ENCODE data around the gene MORF4L2. TPM values are rescaled to one million over a fixed set of nuclear protein-coding genes. Genes with fewer than 3 reads are reported as not detected.

MORF4L2 gene
- total RNA-seq, 4 donors from 2014 or later = 150 to 203 (median 193) TPM

DNA sequence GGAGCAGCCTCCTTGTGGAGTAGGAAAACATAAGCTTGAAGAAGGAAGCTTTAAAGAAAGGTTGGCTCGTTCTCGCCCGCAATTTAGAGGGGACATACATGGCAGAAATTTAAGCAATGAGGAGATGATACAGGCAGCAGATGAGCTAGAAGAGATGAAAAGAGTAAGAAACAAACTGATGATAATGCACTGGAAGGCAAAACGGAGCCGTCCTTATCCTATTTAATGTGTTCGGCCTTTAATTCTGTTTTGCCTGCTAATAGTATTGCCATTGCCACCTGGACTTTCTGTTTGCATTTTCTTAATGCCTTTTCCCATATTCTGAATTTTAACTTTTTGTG lies 56.4 kb downstream of the MORF4L2 start:
- TF ChIP-seq POLR2A (IDR thresholded peaks at IDR 0.05) = no peak
- TF ChIP-seq, protein P1, sequence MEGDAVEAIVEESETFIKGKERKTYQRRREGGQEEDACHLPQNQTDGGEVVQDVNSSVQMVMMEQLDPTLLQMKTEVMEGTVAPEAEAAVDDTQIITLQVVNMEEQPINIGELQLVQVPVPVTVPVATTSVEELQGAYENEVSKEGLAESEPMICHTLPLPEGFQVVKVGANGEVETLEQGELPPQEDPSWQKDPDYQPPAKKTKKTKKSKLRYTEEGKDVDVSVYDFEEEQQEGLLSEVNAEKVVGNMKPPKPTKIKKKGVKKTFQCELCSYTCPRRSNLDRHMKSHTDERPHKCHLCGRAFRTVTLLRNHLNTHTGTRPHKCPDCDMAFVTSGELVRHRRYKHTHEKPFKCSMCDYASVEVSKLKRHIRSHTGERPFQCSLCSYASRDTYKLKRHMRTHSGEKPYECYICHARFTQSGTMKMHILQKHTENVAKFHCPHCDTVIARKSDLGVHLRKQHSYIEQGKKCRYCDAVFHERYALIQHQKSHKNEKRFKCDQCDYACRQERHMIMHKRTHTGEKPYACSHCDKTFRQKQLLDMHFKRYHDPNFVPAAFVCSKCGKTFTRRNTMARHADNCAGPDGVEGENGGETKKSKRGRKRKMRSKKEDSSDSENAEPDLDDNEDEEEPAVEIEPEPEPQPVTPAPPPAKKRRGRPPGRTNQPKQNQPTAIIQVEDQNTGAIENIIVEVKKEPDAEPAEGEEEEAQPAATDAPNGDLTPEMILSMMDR (IDR thresholded peaks at IDR 0.05) = no peak
- no peak for DNase-seq (ENCODE audit: low spot score in 2 of 2)
- H3K4me3 ChIP-seq (ENCODE audit: low read depth, poor library complexity, severe bottlenecking) = peak overlapping the region; percentile 65
- intact Hi-C loops (cut with DNase I; ENCODE audit: low total_unique reads) = no loop called here
- 7 to 35% methylated on average over 6 of the region's 6 CpGs for WGBS, 2 donors

DNA sequence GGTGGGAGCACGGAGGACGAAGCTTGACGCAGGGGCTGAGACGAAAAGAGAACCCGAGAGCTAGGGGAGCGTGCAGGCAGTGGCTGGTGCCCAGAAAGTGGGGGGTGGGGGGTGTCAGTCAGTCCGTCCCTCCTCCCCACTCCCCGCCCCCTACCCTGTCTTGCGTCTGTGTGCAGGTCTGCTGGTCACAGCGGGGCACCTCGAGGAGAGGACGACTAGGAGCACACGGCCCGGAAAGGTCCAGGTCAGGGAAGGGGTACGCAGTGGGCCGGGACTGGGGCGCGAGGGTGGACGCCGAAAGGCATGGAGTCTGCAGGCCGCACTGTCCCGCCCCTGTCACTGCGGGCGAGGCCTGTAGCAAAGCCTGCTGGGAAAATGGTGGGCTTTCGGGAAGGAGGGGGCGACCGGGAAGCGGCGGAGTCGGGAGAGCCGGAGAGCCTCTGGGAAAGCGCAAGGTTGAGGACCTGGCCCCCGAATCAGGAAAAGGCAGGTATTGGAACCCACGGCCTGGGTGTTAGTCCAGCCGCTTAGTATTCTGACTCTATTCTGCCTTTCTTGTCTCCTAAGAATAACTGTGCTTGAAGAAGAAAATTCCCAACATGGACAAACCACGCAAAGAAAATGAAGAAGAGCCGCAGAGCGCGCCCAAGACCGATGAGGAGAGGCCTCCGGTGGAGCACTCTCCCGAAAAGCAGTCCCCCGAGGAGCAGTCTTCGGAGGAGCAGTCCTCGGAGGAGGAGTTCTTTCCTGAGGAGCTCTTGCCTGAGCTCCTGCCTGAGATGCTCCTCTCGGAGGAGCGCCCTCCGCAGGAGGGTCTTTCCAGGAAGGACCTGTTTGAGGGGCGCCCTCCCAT lies 57.0 kb downstream of the MORF4L2 start:
- DNase-seq (ENCODE audit: low spot score in 2 of 2) = peak; percentile 33 to 89
- intact Hi-C loops (cut with DNase I; ENCODE audit: low total_unique reads) = no loop called here
- 0 to 31% methylated on average over 32 to 49 of the region's 49 CpGs for WGBS, 2 donors
- TF ChIP-seq, protein P1 (IDR thresholded peaks at IDR 0.05) = no peak
- TF ChIP-seq POLR2A (IDR thresholded peaks at IDR 0.05) = no peak
- peak overlapping the region; percentile 65 for H3K4me3 ChIP-seq (ENCODE audit: low read depth, poor library complexity, severe bottlenecking)

DNA sequence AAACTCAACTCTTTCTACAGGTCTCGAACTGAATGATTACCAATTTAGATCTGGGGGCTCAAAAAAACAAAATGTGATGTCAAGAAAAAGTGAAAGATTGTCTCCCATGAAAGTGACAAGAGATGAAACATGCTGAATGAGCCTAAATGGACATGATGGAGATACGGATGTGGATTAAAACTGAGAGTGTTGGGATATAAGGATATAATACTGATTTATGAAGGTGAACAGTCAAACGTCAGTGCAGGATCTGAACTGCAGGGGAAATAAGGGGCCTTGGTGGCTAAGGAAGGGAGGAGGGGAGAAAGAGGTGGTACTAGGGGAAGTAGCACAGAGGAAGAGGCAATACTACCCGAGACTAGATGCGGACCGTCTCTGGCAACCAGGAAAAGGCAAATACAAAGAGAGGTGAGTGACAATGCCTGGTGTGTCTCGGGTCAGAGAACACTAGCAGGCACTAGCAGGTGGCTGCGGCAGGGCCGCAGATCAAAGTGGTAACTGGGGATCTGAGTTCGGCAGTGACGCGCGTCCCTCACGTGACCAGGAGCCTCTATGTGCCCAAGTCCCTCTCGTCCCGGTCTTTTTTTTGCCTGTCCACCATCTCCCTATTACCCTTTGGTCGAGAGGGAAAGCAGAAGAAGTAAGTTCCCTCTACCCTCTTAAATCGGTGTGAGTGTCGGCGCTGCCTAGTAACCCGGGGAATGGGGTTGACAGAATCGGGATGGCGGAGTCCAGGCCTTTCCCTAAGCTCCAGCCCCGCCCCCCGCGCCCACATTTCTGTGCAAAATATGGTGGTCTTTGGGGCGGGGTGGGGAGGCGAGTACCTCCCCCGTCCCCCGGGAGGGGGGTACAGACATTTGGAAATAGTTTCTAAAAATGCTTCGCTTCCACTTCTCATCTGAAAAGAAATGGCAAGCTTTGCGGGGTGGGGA lies 57.8 kb downstream of the MORF4L2 start, which contains the start of gene TCEAL1:
Gene TCEAL1, plus strand, starts transcription at position 590 of the 932 bp plus-strand sequence. CDS start 942 bp downstream, outside the sequence.
- DNase-seq (ENCODE audit: low spot score in 2 of 2) = peak; percentile 39 to 90
- 2 to 23% methylated on average over 32 of the region's 32 CpGs for WGBS, 2 donors
- intact Hi-C loops (cut with DNase I; ENCODE audit: low total_unique reads) = no loop called here
- peak within 1 kb of the TSS; percentile 65 for H3K4me3 ChIP-seq (ENCODE audit: low read depth, poor library complexity, severe bottlenecking)
- TF ChIP-seq, protein P1 (IDR thresholded peaks at IDR 0.05) = no peak
- TF ChIP-seq POLR2A (IDR thresholded peaks at IDR 0.05) = no peak

DNA sequence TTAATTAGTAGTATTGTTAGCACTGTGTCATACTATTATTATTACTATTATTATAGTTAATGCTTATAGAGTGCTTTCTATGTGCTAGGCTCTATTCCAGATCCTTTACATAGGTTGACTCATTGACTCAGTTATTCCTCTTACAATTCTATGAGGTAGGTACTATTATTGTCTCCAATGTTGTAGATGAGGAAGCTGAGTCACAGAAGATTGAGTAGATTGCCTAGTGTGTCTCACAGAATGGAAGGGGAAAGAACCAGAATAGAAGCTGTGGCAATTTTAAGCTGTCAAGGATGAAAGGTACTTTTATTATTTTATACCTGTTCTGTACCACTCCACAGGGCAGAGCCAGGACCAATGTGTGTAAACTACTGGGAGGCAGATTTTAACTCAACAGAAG lies 59.6 kb downstream of the MORF4L2 start:
- no peak for DNase-seq (ENCODE audit: low spot score in 2 of 2)
- intact Hi-C loops (cut with DNase I; ENCODE audit: low total_unique reads) = no loop called here
- TF ChIP-seq, protein P1 (IDR thresholded peaks at IDR 0.05) = no peak
- TF ChIP-seq POLR2A (IDR thresholded peaks at IDR 0.05) = no peak
- no peak overlapping the region for H3K4me3 ChIP-seq (ENCODE audit: low read depth, poor library complexity, severe bottlenecking)

Other genes starting within 250 kb of the MORF4L2 start
- gene RAB40A, start 167.2 kb downstream of the MORF4L2 start, total RNA-seq = under 1 TPM; 0.13 to 0.84 (median 0.38) TPM
- gene TCEAL4, start 101.2 kb downstream of the MORF4L2 start, total RNA-seq = 10 to 100 TPM; 63.7 to 98.8 (median 80.4) TPM
- 10 to 100 TPM; 18.4 to 21.5 (median 19.5) TPM for gene TCEAL3, start 78.7 kb downstream of the MORF4L2 start, total RNA-seq
- gene TCEAL1, start 57.7 kb downstream of the MORF4L2 start, total RNA-seq = 10 to 100 TPM; 27.3 to 44.2 (median 38.6) TPM
- not detected for gene TMEM31, start 24.2 kb upstream of the MORF4L2 start, total RNA-seq
- gene PLP1, start 90.1 kb upstream of the MORF4L2 start, total RNA-seq = 10 to 100 TPM in 2 of 4 donors, 1 to 10 TPM in 2; 5.4 to 15.7 (median 10.6) TPM
- under 1 TPM; 0.11 to 0.55 (median 0.32) TPM for gene RAB9B, start 145.6 kb upstream of the MORF4L2 start, total RNA-seq